Natural killer cell (primary cell): ENCODE measurements around the gene CRELD1. TPM values are rescaled to one million over a fixed set of nuclear protein-coding genes. Genes with fewer than 3 reads are reported as not detected.

Source experiments
- ATAC-seq, 3 donors: fragments of 150-1000 bp in 2 of 3; fragments of 200-7000 bp in 1 of 3; cut with Tn5 transposase; 1 replicate in 1 of 3; 2 replicates in 2 of 3; pipeline ENCODE4 v1.10.0; 2021; ENCODE audit warnings: mild to moderate bottlenecking in 2 of 3, moderate library complexity in 2 of 3
- DNase-seq, 2 donors: peaks; one replicate each; pipeline versions ENCODE4 v3.0.0 to v3.0.0-alpha.2; 2013 to 2021; ENCODE audit warnings: mixed read lengths in 1 of 2
- H3K27ac ChIP-seq: one replicate; pipeline ENCODE4 v1.5.1; 2013; ENCODE audit warnings: mild to moderate bottlenecking, low read length
- H3K27me3 ChIP-seq: one replicate; pipeline ENCODE4 v1.6.1; 2013; ENCODE audit warnings: low read length; ENCODE audit not compliant: control insufficient read depth, insufficient read depth
- H3K36me3 ChIP-seq: one replicate; pipeline ENCODE4 v1.6.1; 2013; ENCODE audit warnings: low read length; ENCODE audit not compliant: control insufficient read depth, insufficient read depth
- H3K4me1 ChIP-seq: one replicate; pipeline ENCODE4 v1.6.1; 2013; ENCODE audit warnings: low read length; ENCODE audit not compliant: control insufficient read depth, insufficient read depth
- H3K4me3 ChIP-seq: one replicate; pipeline ENCODE4 v1.5.1; 2013; ENCODE audit warnings: low read length
- H3K9me3 ChIP-seq: one replicate; pipeline ENCODE4 v1.6.1; 2013; ENCODE audit warnings: low read length; ENCODE audit not compliant: control insufficient read depth, insufficient read depth
- H3K27ac Mint-ChIP-seq, 2 donors: one replicate each; pipeline ENCODE4 v1.8.0; 2022; ENCODE audit warnings: mild to moderate bottlenecking in 2 of 2, mixed read lengths in 2 of 2, moderate library complexity in 1 of 2
- H3K27me3 Mint-ChIP-seq, 2 donors: one replicate each; pipeline ENCODE4 v1.8.0; 2022; ENCODE audit warnings: low read depth in 2 of 2, mixed read lengths in 2 of 2
- H3K36me3 Mint-ChIP-seq: one replicate; pipeline ENCODE4 v1.8.0; 2022; ENCODE audit warnings: mixed read lengths
- H3K4me1 Mint-ChIP-seq, 2 donors: one replicate each; pipeline ENCODE4 v1.8.0; 2022; ENCODE audit warnings: mixed read lengths in 2 of 2
- H3K4me3 Mint-ChIP-seq: one replicate; pipeline ENCODE4 v1.8.0; 2022; ENCODE audit warnings: mild to moderate bottlenecking, moderate library complexity, mixed read lengths
- H3K9me3 Mint-ChIP-seq, 2 donors: one replicate each; pipeline ENCODE4 v1.8.0; 2022; ENCODE audit warnings: mixed read lengths in 2 of 2
- WGBS: methylation state at CpG from one replicate; pipeline ENCODE4 v1.1.7; 2013; ENCODE audit warnings: missing lambda C conversion rate; ENCODE audit not compliant: insufficient coverage; 5-methylcytosine and 5-hydroxymethylcytosine counted together
- intact Hi-C: fragments of 100-400 bp; cut with micrococcal nuclease; formaldehyde crosslinking; loops from one replicate; pipeline ENCODE4 v1.14.2; 2022
- total RNA-seq, 4 donors: library from RNA; stranded (reverse); fragments of 120-200 nt in 1 of 4; gene quantifications; one replicate each; pipeline versions ENCODE4 v1.2.3 to v1.2.4, GENCODE V29; 2013 to 2022
- TF ChIP-seq, protein P1 (sequence below): fragments of 200-600 bp; IDR thresholded peaks from one replicate; pipeline ENCODE4 v1.8.0; 2022; ENCODE audit warnings: antibody characterized with exemption

The CRELD1 gene
- total RNA-seq, 3 donors from 2014 or later (not counting 1 experiment from before 2014, with no cell fraction given), result 29.1 to 35.6 (median 32.9) TPM

DNA sequence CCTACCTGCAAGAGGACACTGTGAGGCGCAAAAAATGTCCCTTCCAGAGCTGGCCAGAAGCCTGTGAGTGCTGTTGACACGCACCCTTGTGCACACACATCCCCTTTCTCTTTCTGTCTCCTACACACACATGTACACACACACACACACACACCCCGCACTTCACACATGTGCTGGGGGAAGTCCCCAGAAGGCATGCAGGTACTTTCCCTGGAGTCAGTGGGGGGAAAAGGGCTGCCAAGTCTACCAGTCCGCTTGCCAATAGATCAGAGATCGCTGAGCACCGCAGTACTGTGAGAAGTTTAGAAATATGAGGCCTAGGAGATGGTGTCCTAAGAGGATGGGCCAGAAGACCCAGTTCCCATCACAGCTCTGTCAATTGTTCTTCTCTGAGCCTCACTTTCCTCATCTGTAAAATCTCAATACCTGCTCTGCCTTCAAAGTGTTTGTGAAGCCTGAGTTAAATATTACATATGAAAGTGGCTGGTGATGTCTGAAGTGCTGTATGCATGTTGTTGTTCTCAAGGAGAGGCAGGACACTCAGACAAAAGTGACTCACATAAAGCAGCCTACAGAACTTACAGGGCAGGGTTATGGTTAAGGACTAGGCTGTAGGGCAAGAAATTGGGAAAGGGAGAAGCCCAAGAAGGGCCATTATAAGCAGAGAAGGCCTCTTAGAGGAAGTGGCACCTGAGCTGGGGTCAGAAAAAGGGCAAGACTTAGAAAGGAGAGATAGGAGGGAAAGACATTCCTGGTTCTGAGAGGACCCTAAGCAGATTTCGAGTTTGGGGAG, 24.2 kb upstream of the CRELD1 start:
- peak in 1 of 2 donors; percentile 45 for DNase-seq
- Mint-ChIP-seq H3K36me3 (no peaks in the 10 kb centered on the region), H3K27me3 (peaks cover 0 to 2% of the 10 kb centered on the region in 2 donors), H3K4me3 (no peak overlapping the region), H3K27ac (no peak overlapping the region), H3K9me3 (no peaks in the 10 kb centered on the region), H3K4me1 (peaks cover 8 to 13% of the 10 kb centered on the region in 2 donors)
- Histone ChIP-seq H3K4me3 (no peak overlapping the region), H3K36me3 (no peaks in the 10 kb centered on the region), H3K4me1 (no peaks in the 10 kb centered on the region), H3K27me3 (no peaks in the 10 kb centered on the region), H3K27ac (no peak overlapping the region), H3K9me3 (no peaks in the 10 kb centered on the region)
- intact Hi-C loops, result no loop called here
- TF ChIP-seq, protein P1, sequence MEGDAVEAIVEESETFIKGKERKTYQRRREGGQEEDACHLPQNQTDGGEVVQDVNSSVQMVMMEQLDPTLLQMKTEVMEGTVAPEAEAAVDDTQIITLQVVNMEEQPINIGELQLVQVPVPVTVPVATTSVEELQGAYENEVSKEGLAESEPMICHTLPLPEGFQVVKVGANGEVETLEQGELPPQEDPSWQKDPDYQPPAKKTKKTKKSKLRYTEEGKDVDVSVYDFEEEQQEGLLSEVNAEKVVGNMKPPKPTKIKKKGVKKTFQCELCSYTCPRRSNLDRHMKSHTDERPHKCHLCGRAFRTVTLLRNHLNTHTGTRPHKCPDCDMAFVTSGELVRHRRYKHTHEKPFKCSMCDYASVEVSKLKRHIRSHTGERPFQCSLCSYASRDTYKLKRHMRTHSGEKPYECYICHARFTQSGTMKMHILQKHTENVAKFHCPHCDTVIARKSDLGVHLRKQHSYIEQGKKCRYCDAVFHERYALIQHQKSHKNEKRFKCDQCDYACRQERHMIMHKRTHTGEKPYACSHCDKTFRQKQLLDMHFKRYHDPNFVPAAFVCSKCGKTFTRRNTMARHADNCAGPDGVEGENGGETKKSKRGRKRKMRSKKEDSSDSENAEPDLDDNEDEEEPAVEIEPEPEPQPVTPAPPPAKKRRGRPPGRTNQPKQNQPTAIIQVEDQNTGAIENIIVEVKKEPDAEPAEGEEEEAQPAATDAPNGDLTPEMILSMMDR, result no peak
- no peak for ATAC-seq
- WGBS, result 80% methylated on average over 7 of the region's 7 CpGs

DNA sequence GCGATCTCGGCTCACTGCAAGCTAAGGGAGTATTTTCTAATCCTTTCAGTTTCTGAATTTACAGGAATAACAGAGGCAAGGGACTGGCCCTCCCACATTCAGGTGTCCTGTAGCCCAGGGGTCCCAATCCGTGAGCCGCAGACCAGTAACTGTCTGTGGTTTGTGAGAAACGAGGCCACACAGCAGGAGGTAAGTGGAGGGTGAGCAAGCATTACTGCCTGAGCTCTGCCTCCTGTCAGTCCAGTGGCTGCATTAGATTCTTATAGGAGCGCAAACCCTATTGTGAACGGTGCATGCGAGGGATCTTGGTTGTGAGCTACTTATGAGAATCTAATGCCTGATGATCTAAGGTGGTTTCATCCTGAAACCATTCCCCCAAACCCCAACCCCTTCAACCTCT, 21.8 kb upstream of the CRELD1 start:
- no peaks in the 10 kb centered on the region for H3K36me3 Mint-ChIP-seq
- Histone ChIP-seq H3K4me3 (no peak overlapping the region), H3K4me1 (peaks cover 18% of the 10 kb centered on the region), H3K27ac (no peak overlapping the region), H3K36me3 (no peaks in the 10 kb centered on the region), H3K27me3 (no peaks in the 10 kb centered on the region), H3K9me3 (no peaks in the 10 kb centered on the region)
- H3K4me3 Mint-ChIP-seq, result no peak overlapping the region
- ATAC-seq (no peak), DNase-seq (no peak)
- peaks cover 8 to 31% of the 10 kb centered on the region in 2 donors for H3K4me1 Mint-ChIP-seq
- H3K27ac Mint-ChIP-seq, result peak overlapping the region in 1 of 2 donors; percentile 25
- intact Hi-C loops, result no loop called here
- no peaks in the 10 kb centered on the region for H3K9me3 Mint-ChIP-seq
- WGBS, result 54% methylated on average over 8 of the region's 8 CpGs
- peaks cover 0 to 2% of the 10 kb centered on the region in 2 donors for H3K27me3 Mint-ChIP-seq
- TF ChIP-seq, protein P1, result no peak

DNA sequence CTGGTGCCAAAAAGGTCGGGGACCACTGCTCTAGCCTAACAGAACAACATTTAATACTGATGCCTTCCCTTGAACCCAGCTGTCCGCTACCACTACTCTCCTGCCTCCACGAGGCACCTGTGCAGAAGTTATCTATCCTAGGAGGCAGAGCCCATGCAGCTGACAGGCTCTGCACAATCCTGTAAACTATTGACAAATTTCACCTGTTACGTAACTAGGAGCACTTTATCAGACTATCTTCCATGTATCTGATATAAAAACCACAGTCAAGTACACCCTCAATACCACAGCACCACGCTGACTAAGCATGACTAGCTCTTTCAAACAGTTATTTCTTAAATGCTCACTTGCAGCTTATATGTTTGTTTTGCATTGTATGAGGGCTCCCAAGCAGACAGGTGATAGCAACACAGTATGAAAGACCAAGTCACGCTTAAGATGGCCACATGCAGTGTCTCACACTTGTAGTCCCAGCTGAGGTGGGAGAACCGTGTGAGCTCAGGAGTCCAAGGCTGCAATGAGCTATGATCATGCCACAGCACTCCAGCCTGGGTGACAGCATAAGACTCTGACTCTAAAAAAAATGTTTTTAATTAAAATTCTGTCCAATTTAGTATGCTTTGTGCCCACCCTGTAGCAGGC, 21.2 kb upstream of the CRELD1 start:
- Histone ChIP-seq H3K27ac (no peak overlapping the region), H3K4me1 (peaks cover 21% of the 10 kb centered on the region), H3K9me3 (no peaks in the 10 kb centered on the region), H3K36me3 (no peaks in the 10 kb centered on the region), H3K4me3 (no peak overlapping the region), H3K27me3 (no peaks in the 10 kb centered on the region)
- TF ChIP-seq, protein P1, result no peak
- WGBS, result 45% methylated on average over 7 of the region's 7 CpGs
- H3K4me1 Mint-ChIP-seq, result peaks cover 8 to 33% of the 10 kb centered on the region in 2 donors
- H3K36me3 Mint-ChIP-seq, result no peaks in the 10 kb centered on the region
- intact Hi-C loops, result no loop called here
- peak; percentile 20 to 72 (median 29) for ATAC-seq
- peak in 1 of 2 donors; percentile 42 for DNase-seq
- H3K9me3 Mint-ChIP-seq, result no peaks in the 10 kb centered on the region
- H3K27me3 Mint-ChIP-seq, result peaks cover 0 to 2% of the 10 kb centered on the region in 2 donors
- H3K27ac Mint-ChIP-seq, result peak overlapping the region in 1 of 2 donors; percentile 25
- peak overlapping the region; percentile 56 for H3K4me3 Mint-ChIP-seq
